GM21786 (cell line): ENCODE measurements around the gene TRAPPC5.

Experiments
- ATAC-seq: cut with Tn5 transposase; IDR thresholded peaks from one replicate; pipeline ENCODE4 v1.9.1; 2021; ENCODE audit not compliant: unreplicated experiment

Gene TRAPPC5

DNA sequence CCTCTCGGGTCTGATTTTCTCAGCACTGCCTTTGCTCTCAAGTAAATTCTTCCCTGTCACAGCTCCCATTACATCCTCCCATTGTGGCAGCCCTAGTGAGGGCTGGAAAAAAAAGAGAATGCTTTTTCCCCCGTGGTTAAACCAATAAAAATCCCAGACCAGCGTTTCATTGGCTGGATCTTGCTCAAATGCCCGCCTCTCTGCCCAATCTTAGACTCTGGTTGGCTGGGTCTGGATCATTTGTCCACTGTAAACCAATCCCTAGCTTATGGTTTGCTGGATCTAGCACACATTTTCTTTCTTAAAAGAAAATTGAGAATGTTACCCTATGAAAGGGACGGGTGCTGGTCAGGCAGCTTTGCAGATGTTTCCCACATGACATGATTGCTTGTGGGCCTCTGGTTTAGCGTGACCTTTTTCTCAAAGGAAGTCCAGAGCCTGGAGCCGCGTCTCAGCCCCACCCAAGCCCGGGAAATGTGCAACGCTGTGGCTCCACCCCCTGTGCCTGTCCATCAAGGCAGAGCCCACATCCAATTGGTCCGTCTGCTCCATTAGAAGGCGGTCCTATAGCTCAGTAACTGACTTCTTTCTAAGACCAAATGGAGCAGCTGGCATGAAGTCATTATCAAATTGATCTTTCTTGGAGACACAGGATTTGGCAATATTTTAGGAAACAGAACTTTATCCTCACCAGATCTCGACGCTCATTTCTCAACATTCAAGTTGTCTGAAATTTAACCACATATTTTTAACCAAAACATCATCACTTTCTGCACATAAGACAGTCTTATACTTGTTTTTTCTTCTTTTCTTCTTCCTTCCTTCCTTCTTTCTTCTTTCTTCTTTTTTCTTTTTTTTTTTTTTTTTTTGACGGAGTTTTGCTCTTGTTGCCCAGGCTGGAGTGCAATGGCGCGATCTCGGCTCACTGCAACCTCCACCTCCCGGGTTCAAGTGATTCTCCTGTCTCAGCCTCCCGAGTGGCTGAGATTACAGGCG is 6.3 kb upstream of the TRAPPC5 start:
- no peak for ATAC-seq

DNA sequence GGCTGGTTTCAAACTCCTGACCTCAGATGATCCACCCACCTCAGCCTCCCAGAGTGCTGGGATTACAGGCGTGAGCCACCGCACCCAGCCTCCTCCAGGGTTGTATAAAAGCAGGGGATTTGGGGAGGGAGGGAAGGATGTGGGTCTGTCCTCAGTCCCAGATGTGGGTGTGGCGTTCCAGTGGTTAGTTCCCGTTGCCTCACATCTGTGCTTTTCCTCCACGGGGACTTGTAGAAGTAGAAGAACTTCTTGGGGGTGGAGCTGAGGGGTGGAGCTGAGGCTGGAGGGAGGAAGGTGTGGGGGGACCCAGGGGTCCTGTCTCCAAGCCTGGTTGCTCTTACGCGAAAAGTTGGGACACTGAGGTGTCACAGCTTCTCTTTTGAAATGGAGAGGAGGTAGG is 4.3 kb upstream of the TRAPPC5 start:
- ATAC-seq = no peak

DNA sequence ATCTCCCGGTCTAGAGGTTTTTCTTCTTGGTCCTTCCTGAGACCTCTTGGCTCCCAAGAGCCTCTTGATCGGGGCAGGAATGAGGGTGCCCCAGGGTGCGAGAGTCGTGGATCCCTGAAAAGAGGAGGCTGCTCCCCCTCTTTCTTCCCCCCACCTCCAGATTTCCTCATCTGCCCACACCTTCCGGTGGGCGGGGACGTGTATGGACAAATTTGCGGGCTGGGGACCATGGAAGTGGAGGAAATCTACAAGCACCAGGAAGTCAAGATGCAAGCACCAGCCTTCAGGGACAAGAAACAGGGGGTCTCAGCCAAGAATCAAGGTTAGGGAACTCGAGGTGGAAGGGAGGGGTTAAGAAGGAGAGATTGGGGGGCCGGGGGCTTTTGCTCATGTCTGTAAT is 3.8 kb upstream of the TRAPPC5 start, which contains the start of gene MCEMP1:
TSS of gene MCEMP1 (plus strand) at position 237 of the 400 bp plus-strand sequence. CDS start at position 268, 31 bp downstream.
- ATAC-seq = no peak

DNA sequence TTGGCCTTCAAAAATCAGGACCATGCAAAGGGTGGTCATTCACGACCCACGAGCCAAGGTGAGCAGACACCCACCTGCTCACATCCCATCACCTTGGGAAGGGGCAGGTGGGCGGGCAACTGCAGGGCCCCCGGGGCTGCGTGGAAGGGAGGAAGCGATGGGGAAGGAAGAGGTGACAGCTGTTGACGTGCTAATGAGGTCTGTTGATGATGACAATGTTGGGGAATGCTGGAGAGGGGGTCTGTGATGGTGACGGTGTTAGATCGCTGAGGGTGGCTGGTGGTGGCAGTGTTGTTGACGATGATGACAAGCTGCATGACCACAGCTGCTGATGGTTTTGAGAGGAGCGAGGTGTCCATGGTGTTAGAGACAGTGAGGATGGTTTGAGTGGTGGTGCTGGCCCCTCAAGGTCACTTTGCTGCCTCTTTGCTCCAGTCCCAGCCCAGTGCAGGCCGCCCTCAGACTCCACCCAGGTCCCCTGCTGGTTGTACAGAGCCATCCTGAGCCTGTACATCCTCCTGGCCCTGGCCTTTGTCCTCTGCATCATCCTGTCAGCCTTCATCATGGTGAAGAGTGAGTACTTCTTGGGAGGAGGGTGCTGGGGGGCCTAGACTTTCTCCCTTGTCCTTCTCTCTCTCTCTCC is 2.8 kb upstream of the TRAPPC5 start:
- no peak for ATAC-seq

DNA sequence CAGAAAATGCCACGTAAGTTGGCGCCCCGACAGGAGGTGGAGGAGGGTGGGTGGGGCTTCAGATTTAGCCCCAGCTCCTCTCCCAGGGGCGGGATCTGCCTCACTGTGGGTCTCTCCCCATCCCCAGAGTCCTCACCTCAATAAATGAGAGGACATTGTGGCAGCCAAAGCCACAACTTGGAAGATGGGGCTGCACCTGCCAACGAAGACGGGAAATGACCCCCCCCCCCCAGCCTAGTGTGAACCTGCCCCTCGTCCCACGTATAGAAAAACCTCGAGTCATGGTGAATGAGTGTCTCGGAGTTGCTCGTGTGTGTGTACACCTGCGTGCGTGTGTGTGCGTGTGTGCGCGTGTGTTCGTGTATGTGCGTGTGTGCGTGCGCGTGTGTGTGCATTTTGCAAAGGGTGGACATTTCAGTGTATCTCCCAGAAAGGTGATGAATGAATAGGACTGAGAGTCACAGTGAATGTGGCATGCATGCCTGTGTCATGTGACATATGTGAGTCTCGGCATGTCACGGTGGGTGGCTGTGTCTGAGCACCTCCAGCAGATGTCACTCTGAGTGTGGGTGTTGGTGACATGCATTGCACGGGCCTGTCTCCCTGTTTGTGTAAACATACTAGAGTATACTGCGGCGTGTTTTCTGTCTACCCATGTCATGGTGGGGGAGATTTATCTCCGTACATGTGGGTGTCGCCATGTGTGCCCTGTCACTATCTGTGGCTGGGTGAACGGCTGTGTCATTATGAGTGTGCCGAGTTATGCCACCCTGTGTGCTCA is 1.5 kb upstream of the TRAPPC5 start:
- no peak for ATAC-seq

DNA sequence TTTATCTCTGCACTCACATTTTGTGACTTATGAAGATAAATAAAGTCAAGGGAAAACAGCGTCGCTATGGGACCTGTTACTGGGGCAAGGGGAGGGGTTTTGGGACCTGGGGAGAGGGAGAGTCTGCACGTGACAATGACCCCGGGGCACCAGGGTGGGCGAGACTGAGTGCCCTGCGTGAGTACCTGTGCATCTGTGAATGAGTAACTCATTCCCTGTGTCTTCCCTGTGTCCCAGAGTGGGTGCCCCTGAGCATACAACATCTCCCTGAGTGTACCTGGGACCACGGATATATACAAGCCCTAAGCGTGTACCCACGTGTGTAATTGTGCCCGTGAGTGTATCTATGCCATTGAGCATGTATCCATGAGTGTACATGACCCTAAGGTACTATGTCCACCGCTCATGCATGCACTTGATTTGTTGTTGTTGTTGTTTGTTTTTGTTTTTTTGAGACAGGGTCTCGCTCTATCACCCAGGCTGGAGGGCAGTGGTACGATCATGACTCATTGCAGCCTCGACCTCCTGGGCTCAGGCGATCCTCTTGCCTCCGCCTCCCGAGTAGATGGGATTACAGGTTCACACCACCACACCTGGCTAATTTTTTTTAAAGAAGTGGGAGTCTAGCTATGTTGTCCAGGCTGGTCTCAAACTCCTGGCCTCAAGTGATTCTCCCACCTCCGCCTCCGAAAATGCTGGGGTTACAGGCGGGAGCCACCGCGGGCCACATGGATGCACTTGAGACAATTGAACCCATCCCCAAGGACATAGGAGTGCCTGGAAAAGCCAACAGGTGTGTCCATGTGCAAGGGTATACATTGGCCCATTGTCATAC is 645 bp upstream of the TRAPPC5 start:
- no peak for ATAC-seq

DNA sequence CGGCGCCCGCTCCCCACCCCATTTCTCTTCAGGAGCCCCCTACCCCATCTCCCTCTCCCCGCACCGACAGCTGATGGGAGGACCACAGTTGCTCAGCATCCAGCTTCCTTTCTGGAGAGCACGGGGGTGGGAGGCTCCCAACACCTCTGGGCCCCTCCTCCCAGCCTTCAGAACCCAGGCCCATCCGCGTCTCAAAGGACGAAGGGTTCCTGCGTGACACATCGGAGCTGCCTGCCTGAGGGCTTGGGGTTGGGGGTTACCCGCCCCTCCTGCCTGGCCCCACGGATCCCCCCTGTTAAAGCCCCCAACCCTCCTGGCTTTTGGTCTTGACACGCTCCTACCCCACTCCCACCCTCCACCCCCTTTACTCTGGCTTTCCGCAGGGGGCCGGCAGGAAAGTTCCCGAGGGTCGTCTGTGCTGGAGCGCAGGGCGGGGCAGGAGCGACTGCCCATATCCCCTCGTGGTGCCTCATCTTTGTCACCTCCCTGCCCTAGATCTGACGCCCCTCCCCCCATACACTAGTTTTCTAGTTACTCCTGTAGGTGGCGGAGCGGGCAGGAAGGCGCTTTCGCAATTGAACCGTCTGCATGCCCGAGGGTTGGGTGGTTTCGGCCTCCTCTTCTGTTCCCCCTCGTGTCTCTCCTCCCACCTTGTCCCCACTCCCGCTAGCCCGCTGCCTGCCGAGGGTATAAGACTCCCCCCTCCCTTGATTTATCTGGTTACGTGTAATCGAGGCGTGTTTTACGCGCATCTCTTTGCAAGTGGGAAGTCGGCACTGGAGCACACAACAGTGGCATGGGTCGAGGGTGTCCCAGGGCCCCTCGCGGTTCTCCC is 924 bp downstream of the TRAPPC5 start:
- peak; percentile 35 for ATAC-seq

DNA sequence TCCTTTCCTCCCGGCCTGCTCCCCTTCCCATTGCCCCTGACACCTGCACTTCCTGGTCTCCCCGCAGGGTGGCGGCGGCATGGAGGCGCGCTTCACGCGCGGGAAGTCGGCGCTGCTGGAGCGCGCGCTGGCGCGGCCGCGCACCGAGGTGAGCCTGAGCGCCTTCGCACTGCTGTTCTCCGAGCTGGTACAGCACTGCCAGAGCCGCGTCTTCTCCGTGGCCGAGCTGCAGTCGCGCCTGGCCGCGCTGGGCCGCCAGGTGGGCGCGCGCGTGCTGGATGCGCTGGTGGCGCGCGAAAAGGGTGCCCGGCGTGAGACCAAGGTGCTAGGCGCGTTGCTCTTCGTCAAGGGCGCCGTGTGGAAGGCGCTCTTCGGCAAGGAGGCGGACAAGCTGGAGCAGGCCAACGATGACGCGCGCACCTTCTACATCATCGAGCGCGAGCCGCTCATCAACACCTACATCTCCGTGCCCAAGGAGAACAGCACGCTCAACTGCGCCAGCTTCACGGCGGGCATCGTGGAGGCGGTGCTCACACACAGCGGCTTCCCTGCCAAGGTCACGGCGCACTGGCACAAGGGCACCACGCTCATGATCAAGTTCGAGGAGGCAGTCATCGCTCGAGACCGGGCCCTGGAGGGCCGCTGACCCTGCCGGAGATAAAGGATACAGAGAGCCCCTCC is 1.7 kb downstream of the TRAPPC5 start:
- ATAC-seq = no peak

DNA sequence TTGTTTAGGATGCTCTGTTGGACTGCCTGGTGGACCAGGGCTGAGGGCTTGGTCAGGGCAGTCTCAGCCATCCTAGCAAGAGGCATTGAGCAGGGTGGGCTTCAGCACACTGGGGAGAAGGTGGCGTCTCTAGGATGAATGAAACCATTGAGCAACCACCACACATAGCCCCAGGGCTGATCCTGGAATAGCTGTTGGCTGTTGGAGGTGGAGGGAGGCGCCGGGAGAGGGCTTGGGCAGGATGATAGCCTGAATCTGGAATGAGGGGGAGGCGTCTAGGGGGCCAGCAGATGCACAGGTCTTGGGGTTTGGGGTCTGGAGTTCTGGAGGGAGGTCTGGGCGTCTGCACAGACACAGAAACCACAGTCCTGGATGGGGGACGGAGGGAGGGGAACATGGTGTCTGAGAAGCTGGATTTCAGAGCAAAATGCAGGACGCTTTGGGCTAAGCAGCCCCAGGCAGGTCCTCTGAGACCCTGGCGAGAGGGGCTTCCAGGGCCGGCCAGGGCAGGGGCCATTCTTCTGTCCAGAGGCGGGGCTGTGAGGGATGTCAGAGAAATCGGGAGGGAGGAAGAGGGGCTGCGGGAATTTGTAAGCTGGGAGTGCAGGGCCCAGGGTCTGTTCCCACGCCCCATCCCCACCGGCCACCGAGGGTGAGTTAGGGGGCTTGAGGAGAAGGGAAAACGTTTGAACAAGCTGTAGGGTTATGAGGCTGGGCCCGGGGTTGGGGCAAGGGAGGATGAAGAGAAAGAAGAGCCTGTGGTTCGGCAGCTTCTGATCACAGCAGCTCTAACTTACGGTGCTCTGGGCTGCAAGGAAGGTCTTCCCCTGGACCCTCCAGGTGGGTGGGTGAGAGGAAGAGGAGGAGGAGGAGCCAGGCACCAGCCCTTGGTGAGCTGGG is 5.2 kb downstream of the TRAPPC5 start:
- no peak for ATAC-seq

DNA sequence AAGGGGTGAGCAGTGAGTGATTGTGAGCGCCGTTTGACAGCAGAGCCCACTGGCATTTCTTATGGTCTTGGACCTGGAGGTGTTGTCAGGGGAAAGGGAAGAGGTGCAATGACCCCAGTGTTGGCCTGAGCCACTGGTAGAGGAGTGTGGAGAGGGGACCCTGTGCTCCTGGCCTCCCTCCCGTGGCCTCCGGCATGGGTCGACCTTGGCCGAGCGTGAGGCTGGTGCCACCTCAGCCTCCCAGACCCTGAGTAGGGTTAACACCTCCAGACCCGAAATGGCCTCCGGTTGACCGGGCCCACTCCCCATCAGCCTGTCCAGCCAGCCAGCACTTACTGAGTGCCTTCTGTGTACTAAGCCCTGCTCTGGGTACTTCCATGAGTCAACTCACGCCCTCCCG is 6.5 kb downstream of the TRAPPC5 start:
- no peak for ATAC-seq

DNA sequence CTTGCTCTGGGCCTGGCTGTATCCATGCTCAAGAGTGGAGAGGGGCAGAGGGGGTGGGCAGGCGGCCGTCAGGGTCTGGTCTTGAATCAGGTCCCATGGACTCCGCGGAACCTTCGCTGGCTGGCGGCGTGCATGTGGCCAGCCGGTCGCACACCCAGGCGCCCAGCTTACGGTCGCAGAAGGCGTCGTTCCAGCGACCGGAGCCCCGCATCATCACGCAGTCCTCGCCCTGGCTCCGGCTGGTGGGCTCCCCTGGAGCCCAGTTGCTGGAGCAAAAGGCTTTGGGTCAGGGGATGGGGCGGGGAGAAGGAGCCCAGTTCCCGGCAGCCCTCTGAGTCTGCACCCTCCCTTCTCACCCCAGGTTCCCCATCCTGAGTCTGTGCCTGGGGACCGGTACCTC is 8.5 kb downstream of the TRAPPC5 start:
- ATAC-seq = no peak

DNA sequence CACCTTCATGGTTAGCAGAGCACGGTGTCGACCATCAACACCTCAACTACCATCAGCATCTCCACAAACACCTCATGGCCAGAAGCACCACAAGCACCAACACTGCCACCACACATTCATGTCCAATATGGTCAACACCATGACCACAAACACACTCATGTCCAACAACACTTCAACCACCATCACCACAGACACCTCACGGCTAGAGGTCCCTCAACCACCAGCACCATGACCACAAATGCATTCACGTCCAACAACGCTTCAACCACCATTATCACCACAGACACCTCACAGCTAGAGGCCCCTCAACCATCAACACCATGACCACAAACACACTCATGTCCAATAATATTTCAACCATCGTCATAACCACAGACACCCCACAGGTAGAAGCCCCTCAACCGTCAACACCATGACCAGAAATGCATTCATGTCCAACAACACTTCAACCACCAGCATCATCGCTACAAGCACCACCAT is 10.2 kb downstream of the TRAPPC5 start:
- no peak for ATAC-seq

DNA sequence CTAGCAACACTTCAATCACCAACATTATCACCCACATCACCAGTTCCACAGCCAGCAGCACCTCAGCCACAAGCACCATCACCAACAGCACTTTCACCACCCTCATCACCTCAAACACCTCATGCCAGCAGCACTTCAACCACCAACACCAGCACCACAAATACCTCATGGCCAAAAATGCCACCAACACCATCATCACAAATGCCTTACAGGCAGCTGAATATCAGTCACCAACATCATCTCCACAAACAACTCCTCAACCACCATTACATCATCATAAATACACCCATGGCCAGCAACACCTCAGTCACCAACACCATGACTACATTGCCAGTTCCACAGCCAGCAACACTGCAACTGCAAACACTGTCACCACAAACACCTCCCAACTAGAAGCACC is 10.9 kb downstream of the TRAPPC5 start:
- no peak for ATAC-seq

DNA sequence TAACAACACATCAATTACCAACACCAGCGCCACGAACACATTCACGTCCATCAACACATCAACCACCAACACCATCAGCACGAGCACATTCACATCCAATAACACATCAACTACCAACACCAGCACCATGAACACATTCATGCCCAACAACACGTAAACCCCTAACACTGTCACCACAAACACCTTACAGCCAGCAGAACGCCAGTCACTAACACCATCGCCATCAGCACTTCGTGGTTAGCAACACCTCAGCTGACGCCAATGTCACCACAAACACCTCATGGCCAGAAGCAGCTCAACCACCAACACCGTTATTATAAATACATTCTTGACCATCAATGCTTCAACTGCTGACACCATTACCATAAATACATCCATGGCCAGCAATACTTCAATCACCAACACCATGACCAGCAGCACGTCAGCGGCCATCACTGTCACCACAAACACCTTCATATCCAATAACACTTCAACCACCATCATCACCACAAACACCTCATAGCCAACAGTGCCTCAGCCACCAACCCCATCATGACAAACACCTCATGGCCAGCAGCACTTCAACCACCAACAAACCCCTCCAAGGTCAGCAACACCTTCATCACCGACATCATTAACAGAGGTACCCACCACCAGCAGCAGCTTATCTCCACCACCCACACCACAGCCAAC is 11.9 kb downstream of the TRAPPC5 start:
- ATAC-seq = no peak

DNA sequence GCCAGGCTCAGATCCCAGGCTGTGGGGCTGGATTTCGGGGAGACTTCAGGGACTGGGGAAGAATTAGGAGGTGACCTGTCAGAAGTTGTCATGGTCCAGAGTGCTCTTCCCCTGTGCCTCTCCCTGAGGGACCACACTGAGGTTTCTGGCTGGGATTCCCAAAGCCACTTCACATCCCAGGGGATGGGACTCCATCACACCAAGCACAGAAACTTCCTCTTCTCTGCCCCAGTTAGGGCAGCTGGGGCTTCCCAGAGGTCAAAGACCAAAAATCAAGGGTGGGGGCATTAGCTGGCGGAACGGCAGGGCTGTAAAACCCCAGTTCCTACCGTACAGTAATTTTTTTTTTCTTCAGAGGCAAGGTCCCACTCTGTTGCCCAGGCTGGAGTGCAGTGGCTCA is 13.9 kb downstream of the TRAPPC5 start:
- ATAC-seq = no peak

DNA sequence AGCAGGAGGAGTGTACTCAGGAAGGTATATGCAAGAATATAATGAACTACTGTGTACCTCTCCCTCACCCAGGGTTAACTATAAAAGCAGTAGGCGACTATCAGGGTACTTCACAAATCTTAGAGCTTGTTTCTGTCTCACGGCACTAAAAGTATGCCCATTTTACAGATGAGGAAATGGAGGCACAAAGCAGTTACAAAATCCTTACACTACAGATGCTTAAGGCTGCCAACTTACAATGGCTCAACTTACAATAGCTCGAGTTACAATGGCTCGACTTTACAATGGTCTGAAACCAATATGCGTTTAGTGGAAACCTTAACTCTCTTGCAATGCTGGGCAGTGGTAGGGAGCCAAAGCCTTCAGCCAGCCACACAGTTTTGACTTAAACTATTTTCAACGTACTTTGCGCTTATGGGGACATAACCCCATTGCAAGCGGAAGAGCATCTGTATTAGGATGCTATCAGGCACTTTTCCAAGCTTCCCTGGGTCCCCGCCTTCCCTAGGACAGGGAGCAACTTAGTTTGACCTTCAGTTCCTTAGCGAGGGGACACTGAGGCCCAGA is 17.2 kb downstream of the TRAPPC5 start:
- no peak for ATAC-seq

DNA sequence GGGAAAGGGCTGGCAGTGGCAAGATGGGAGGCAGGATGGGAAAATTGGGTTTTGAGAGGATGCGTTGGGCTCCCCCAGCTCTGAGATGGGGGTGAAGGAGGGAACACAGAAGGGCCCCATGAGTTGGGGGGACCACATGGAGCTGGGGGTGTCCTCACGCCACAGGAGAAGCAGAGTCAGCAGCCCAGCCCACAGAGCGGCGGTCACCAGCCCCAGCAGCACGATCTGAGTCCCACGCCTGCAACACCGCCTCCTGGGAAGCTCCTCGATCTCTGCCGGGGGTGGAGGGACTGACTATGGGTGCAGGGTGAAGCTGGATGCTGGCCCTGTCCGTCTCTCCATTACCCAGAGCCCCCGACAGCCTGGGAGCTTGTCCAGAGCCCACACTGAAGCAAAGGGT is 17.9 kb downstream of the TRAPPC5 start:
- no peak for ATAC-seq
